SK-N-SH (cell line): Measurements from ENCODE around the gene PPP1R15A.

Source experiments
- CHD2 ChIP-seq: fragments of 150-350 bp; IDR thresholded peaks from 2 replicates; pipeline ENCODE4 v1.6.1; 2018; ENCODE audit warnings: low read length; ENCODE audit not compliant: partially characterized antibody
- CTCF ChIP-seq: fragments of 200-600 bp; sonication (generic); IDR thresholded peaks from 2 replicates; pipeline ENCODE4 v1.6.1; 2017; ENCODE audit warnings: antibody characterized with exemption, mild to moderate bottlenecking, moderate library complexity
- EP300 ChIP-seq, 2 experiments: IDR thresholded peaks; 2 replicates each; pipeline versions ENCODE4 v1.4.0 to v1.6.1; 2012; ENCODE audit warnings: borderline replicate concordance in 1 of 2, low read depth in 1 of 2, low read length in 1 of 2
- FOSL2 ChIP-seq: IDR thresholded peaks from 2 replicates; pipeline ENCODE4 v1.4.0; 2012; ENCODE audit warnings: low read depth, mild to moderate bottlenecking, moderate library complexity, borderline replicate concordance
- GABPA ChIP-seq: IDR thresholded peaks from 2 replicates; pipeline ENCODE4 v1.4.0; 2012; ENCODE audit warnings: low read depth, mild to moderate bottlenecking
- MEF2A ChIP-seq: IDR thresholded peaks from 2 replicates; pipeline ENCODE4 v1.4.0; 2012; ENCODE audit warnings: low read depth, borderline replicate concordance
- MXI1 ChIP-seq: IDR thresholded peaks from 2 replicates; pipeline ENCODE4 v1.6.1; 2012; ENCODE audit warnings: mild to moderate bottlenecking, low read depth, low read length, improper control_type of control experiment
- POLR2AphosphoS5 ChIP-seq: IDR thresholded peaks from 2 replicates; pipeline ENCODE4 v1.6.1; 2012; ENCODE audit warnings: low read depth, low read length
- RAD21 ChIP-seq: IDR thresholded peaks from 2 replicates; pipeline ENCODE4 v1.6.1; 2012; ENCODE audit warnings: mild to moderate bottlenecking, low read length
- RCOR1 ChIP-seq: fragments of 150-350 bp; IDR thresholded peaks from 2 replicates; pipeline ENCODE4 v1.6.1; 2017; ENCODE audit warnings: antibody characterized with exemption, low read length
- REST ChIP-seq: IDR thresholded peaks from 2 replicates; pipeline ENCODE4 v1.6.1; 2012; ENCODE audit warnings: mild to moderate bottlenecking, low read depth, low read length, moderate library complexity
- SMC3 ChIP-seq: IDR thresholded peaks from 2 replicates; pipeline ENCODE4 v1.6.1; 2012; ENCODE audit warnings: low read depth, low read length, improper control_type of control experiment
- ZBTB33 ChIP-seq: IDR thresholded peaks from 2 replicates; pipeline ENCODE4 v1.4.0; 2012; ENCODE audit warnings: low read depth, borderline replicate concordance

GRCh38 chr19:48859711-48860572 is 12.3 kb upstream of the PPP1R15A start:
- no peak for TF ChIP-seq REST
- TF ChIP-seq ZBTB33: no peak
- TF ChIP-seq CTCF: no peak
- TF ChIP-seq EP300 (IDR thresholded peaks at IDR 0.05; ENCODE audit: borderline replicate concordance in 1 of 2, low read depth in 1 of 2, low read length in 1 of 2): no peak
- no peak for TF ChIP-seq RCOR1
- TF ChIP-seq RAD21: no peak
- TF ChIP-seq SMC3: no peak
- no peak for TF ChIP-seq MEF2A
- no peak for TF ChIP-seq POLR2AphosphoS5
- no peak for TF ChIP-seq MXI1
- no peak for TF ChIP-seq GABPA
- TF ChIP-seq FOSL2: no peak
- TF ChIP-seq CHD2: no peak
